Gastrocnemius medialis (tissue), 4 donors: ENCODE measurements around the gene PGLYRP3.

Source experiments
- POLR2A ChIP-seq, 2 donors: fragments of 450-650 bp; IDR thresholded peaks; one replicate each; pipeline ENCODE4 v1.6.1; 2017; ENCODE audit warnings: antibody characterized with exemption in 2 of 2, mild to moderate bottlenecking in 2 of 2, moderate library complexity in 2 of 2
- TF ChIP-seq, protein P1 (sequence below), 5 experiments: fragments of 450-650 bp in 3 of 5; fragments of 200-600 bp in 2 of 5; sonication (generic) in 2 of 5; IDR thresholded peaks in 4 of 5; conservative IDR thresholded peaks in 1 of 5; 1 replicate in 4 of 5; 2 replicates in 1 of 5; pipeline ENCODE4 v1.5.1; 2016 to 2019; ENCODE audit warnings: antibody characterized with exemption in 5 of 5, mild to moderate bottlenecking in 3 of 5, moderate library complexity in 3 of 5

- TF ChIP-seq, protein P1, sequence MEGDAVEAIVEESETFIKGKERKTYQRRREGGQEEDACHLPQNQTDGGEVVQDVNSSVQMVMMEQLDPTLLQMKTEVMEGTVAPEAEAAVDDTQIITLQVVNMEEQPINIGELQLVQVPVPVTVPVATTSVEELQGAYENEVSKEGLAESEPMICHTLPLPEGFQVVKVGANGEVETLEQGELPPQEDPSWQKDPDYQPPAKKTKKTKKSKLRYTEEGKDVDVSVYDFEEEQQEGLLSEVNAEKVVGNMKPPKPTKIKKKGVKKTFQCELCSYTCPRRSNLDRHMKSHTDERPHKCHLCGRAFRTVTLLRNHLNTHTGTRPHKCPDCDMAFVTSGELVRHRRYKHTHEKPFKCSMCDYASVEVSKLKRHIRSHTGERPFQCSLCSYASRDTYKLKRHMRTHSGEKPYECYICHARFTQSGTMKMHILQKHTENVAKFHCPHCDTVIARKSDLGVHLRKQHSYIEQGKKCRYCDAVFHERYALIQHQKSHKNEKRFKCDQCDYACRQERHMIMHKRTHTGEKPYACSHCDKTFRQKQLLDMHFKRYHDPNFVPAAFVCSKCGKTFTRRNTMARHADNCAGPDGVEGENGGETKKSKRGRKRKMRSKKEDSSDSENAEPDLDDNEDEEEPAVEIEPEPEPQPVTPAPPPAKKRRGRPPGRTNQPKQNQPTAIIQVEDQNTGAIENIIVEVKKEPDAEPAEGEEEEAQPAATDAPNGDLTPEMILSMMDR (IDR thresholded peaks at IDR 0.05 in 4 of 5, conservative IDR thresholded peaks at IDR 0.05 in 1 of 5): no peak
- TF ChIP-seq POLR2A (IDR thresholded peaks at IDR 0.05): no peak
Measured at GRCh38 chr1:153333902-153334301, 21.1 kb upstream of the PGLYRP3 start.
